AG09309 (cell line): Measurements from ENCODE around the gene EBF3.

ENCODE experiments used
- DNase-seq: peaks from one replicate; pipeline ENCODE4 v3.0.0-alpha.2; 2010; ENCODE audit warnings: low read depth
- H3K4me3 ChIP-seq: 2 replicates; pipeline ENCODE4 v1.5.1; 2011; ENCODE audit warnings: mild to moderate bottlenecking, low read depth, low read length, moderate library complexity; ENCODE audit not compliant: control insufficient read depth
- CTCF ChIP-seq: IDR thresholded peaks from 2 replicates; pipeline ENCODE4 v1.5.1; 2011; ENCODE audit warnings: mild to moderate bottlenecking, low read depth, low read length, inconsistent platforms; ENCODE audit not compliant: insufficient read depth, control insufficient read depth; ENCODE audit errors: missing control alignments

The EBF3 gene

GRCh38 chr10:129950676-129951075 is 13.4 kb downstream of the EBF3 start:
- H3K4me3 ChIP-seq: no peak overlapping the region
- TF ChIP-seq CTCF: no peak
- DNase-seq: no peak

GRCh38 chr10:129949891-129950291 is 14.2 kb downstream of the EBF3 start:
- no peak for DNase-seq
- no peak overlapping the region for H3K4me3 ChIP-seq
- no peak for TF ChIP-seq CTCF

- no peak overlapping the region for H3K4me3 ChIP-seq
- DNase-seq: no peak
- no peak for TF ChIP-seq CTCF
Observed at GRCh38 chr10:129949411-129949810, 14.7 kb downstream of the EBF3 start.

- H3K4me3 ChIP-seq: no peak overlapping the region
- no peak for DNase-seq
- TF ChIP-seq CTCF: no peak
Observed at GRCh38 chr10:129946859-129947258, 17.2 kb downstream of the EBF3 start.

GRCh38 chr10:129945941-129946760 is 17.9 kb downstream of the EBF3 start:
- no peak overlapping the region for H3K4me3 ChIP-seq
- TF ChIP-seq CTCF: no peak
- no peak for DNase-seq

- no peak for DNase-seq
- no peak for TF ChIP-seq CTCF
- no peak overlapping the region for H3K4me3 ChIP-seq
Observed at GRCh38 chr10:129945526-129945925, 18.5 kb downstream of the EBF3 start.
